GM12878 (cell line): ENCODE measurements around the gene TPRN. TPM values are rescaled to one million over a fixed set of nuclear protein-coding genes. Genes with fewer than 3 reads are reported as not detected.

Experiments
- ATAC-seq: fragments of 200-7000 bp; cut with Tn5 transposase; 3 replicates; pipeline ENCODE4 v1.9.1; 2020; ENCODE audit warnings: mild to moderate bottlenecking, moderate library complexity
- BruUV-seq: library from RNA; stranded (reverse); fragments of 400-500 nt; replicated peaks from 2 replicates; lab custom pipeline; 2021; lab: Mats Ljungman, UMichigan
- CTCF ChIA-PET: fragments of 300-600 bp; sonication (Branson Sonifier 250); formaldehyde crosslinking; extraction: SDS; loops from one replicate; lab custom pipeline; 2021; ENCODE audit warnings: inconsistent platforms; lab: Yijun Ruan, JAX
- POLR2A ChIA-PET: fragments of 350-600 bp; formaldehyde crosslinking; extraction: SDS; loops from one replicate; lab custom pipeline; 2021; ENCODE audit warnings: inconsistent platforms; lab: Charles Lee
- RAD21 ChIA-PET: fragments of 300-600 bp; sonication (Branson Sonifier 250); formaldehyde crosslinking; loops from one replicate; lab custom pipeline; 2023; ENCODE audit warnings: antibody characterized with exemption; ENCODE audit not compliant: unreplicated experiment; lab: Charles Lee
- SMC1A ChIA-PET: fragments of 300-600 bp; sonication (Branson Sonifier 250); formaldehyde crosslinking; loops from one replicate; lab custom pipeline; 2023; ENCODE audit not compliant: unreplicated experiment, uncharacterized antibody; lab: Charles Lee
- DNase-seq: peaks from one replicate; pipeline ENCODE4 v3.0.0-alpha.2; 2011; ENCODE audit warnings: low read depth, low spot score
- FAIRE-seq: peaks from 3 replicates; lab custom pipeline; 2011; peaks lifted over from hg19 to GRCh38; lab: Jason Lieb, UNC
- H2AFZ ChIP-seq: 2 replicates; pipeline ENCODE4 v1.6.0; 2011; ENCODE audit warnings: low read depth, low read length, control low read depth; ENCODE audit not compliant: control insufficient read depth
- H3K27ac ChIP-seq: 2 replicates; pipeline ENCODE4 v1.5.1; 2011; ENCODE audit warnings: control low read depth; ENCODE audit not compliant: control insufficient read depth, insufficient read depth
- H3K27me3 ChIP-seq, 2 experiments: replicated peaks in 1 of 2; 2 replicates each; pipeline versions ENCODE4 v1.6.0 to v1.6.1; 2011; ENCODE audit warnings: low read length in 1 of 2; ENCODE audit not compliant: control insufficient read depth in 2 of 2, insufficient read depth in 2 of 2
- H3K36me3 ChIP-seq, 2 experiments: 2 replicates each; pipeline ENCODE4 v1.5.1; 2011; ENCODE audit warnings: low read length in 1 of 2; ENCODE audit not compliant: control insufficient read depth in 2 of 2, insufficient read depth in 2 of 2
- H3K4me1 ChIP-seq: 2 replicates; pipeline ENCODE4 v1.6.1; 2011; ENCODE audit warnings: mild to moderate bottlenecking, low read length, moderate library complexity, mixed read lengths; ENCODE audit not compliant: control insufficient read depth, insufficient read depth
- H3K4me2 ChIP-seq: 2 replicates; pipeline ENCODE4 v1.6.0; 2011; ENCODE audit warnings: control low read depth; ENCODE audit not compliant: control insufficient read depth, insufficient read depth
- H3K4me3 ChIP-seq: fragments of 200-600 bp; sonication (generic); 2 replicates; pipeline ENCODE4 v1.5.1; 2016
- H3K79me2 ChIP-seq: 2 replicates; pipeline ENCODE4 v1.6.0; 2011; ENCODE audit warnings: low read length; ENCODE audit not compliant: control insufficient read depth, insufficient read depth
- H3K9ac ChIP-seq: 2 replicates; pipeline ENCODE4 v1.8.0; 2011; ENCODE audit warnings: low read length, control low read depth, mixed read lengths; ENCODE audit not compliant: control insufficient read depth, insufficient read depth
- H3K9me3 ChIP-seq: replicated peaks from 3 replicates; pipeline ENCODE4 v1.5.1; 2011; ENCODE audit warnings: mild to moderate bottlenecking, low read length; ENCODE audit not compliant: control insufficient read depth, insufficient read depth
- H4K20me1 ChIP-seq: 2 replicates; pipeline ENCODE4 v1.6.0; 2011; ENCODE audit not compliant: control insufficient read depth, insufficient read depth
- ATF2 ChIP-seq: IDR thresholded peaks from 2 replicates; pipeline ENCODE4 v1.6.1; 2012; ENCODE audit warnings: low read length, inconsistent platforms
- BACH1 ChIP-seq: fragments of 450-650 bp; IDR thresholded peaks from 2 replicates; pipeline ENCODE4 v1.6.1; 2017; ENCODE audit warnings: mild to moderate bottlenecking, borderline replicate concordance
- BMI1 ChIP-seq: fragments of 450-650 bp; IDR thresholded peaks from 2 replicates; pipeline ENCODE4 v1.6.1; 2016; ENCODE audit warnings: mild to moderate bottlenecking, moderate library complexity, borderline replicate concordance
- ETV6 ChIP-seq, 2 experiments: fragments of 450-650 bp in 1 of 2; IDR thresholded peaks in 1 of 2; conservative IDR thresholded peaks in 1 of 2; 2 replicates each; pipeline ENCODE4 v1.6.1; 2014; ENCODE audit warnings: antibody characterized with exemption in 1 of 2, borderline replicate concordance in 1 of 2, low read depth in 1 of 2, mild to moderate bottlenecking in 1 of 2, moderate library complexity in 1 of 2
- EZH2 ChIP-seq: IDR thresholded peaks from 2 replicates; pipeline ENCODE4 v1.6.1; 2012; ENCODE audit warnings: low read depth, mild to moderate bottlenecking, control low read depth, inconsistent platforms, low read length, borderline replicate concordance; ENCODE audit not compliant: control insufficient read depth
- GABPA ChIP-seq: IDR thresholded peaks from 2 replicates; pipeline ENCODE4 v1.6.1; 2014; ENCODE audit warnings: antibody characterized with exemption, low read depth, mild to moderate bottlenecking, inconsistent platforms
- IKZF1 ChIP-seq: fragments of 450-650 bp; conservative IDR thresholded peaks from 2 replicates; pipeline ENCODE4 v1.6.1; 2017; ENCODE audit warnings: antibody characterized with exemption, mild to moderate bottlenecking
- KAT2A ChIP-seq: conservative IDR thresholded peaks from 2 replicates; pipeline ENCODE4 v1.6.1; 2011; ENCODE audit warnings: low read depth, low read length; ENCODE audit not compliant: control insufficient read depth
- LARP7 ChIP-seq: fragments of 450-650 bp; IDR thresholded peaks from 2 replicates; pipeline ENCODE4 v1.6.1; 2017; ENCODE audit warnings: mild to moderate bottlenecking
- NBN ChIP-seq: fragments of 450-650 bp; IDR thresholded peaks from 2 replicates; pipeline ENCODE4 v1.6.1; 2016
- NR2C1 ChIP-seq: fragments of 450-650 bp; IDR thresholded peaks from 2 replicates; pipeline ENCODE4 v1.6.1; 2017; ENCODE audit warnings: antibody characterized with exemption, mild to moderate bottlenecking, moderate library complexity
- RAD21 ChIP-seq: IDR thresholded peaks from 2 replicates; pipeline ENCODE4 v1.6.1; 2011; ENCODE audit warnings: mild to moderate bottlenecking, low read depth, low read length, moderate library complexity; ENCODE audit not compliant: insufficient read depth
- SIX5 ChIP-seq: IDR thresholded peaks from 2 replicates; pipeline ENCODE4 v1.6.1; 2011; ENCODE audit warnings: mild to moderate bottlenecking, low read depth, low read length, moderate library complexity; ENCODE audit not compliant: severe bottlenecking
- SRF ChIP-seq, 2 experiments: IDR thresholded peaks; 2 replicates each; pipeline ENCODE4 v1.6.1; 2011; ENCODE audit warnings: low read depth in 2 of 2, low read length in 2 of 2, mild to moderate bottlenecking in 1 of 2, moderate library complexity in 1 of 2
- STAT1 ChIP-seq: fragments of 450-650 bp; conservative IDR thresholded peaks from 2 replicates; pipeline ENCODE4 v1.6.1; 2014; ENCODE audit warnings: antibody characterized with exemption, mild to moderate bottlenecking
- ZBED1 ChIP-seq: IDR thresholded peaks from 2 replicates; pipeline ENCODE4 v1.6.1; 2016; ENCODE audit warnings: borderline replicate concordance
- ZNF384 ChIP-seq: IDR thresholded peaks from 2 replicates; pipeline ENCODE4 v1.6.1; 2012; ENCODE audit warnings: low read depth, mild to moderate bottlenecking, low read length, improper control_type of control experiment, borderline replicate concordance
- WGBS: methylation state at CpG from one replicate; pipeline ENCODE4 v1.1.6; 2016; ENCODE audit warnings: low lambda C conversion rate; ENCODE audit not compliant: insufficient replicate concordance, insufficient coverage; ENCODE audit errors: missing lambda C conversion rate; 5-methylcytosine and 5-hydroxymethylcytosine counted together
- in situ Hi-C: fragments of 300-500 bp; cut with MboI; formaldehyde crosslinking; loops from 9 replicates; pipeline ENCODE4 v1.14.3; 2018; ENCODE audit warnings: mixed read lengths
- intact Hi-C: fragments of 100-400 bp; cut with micrococcal nuclease; formaldehyde crosslinking; loops from one replicate; pipeline ENCODE4 v1.14.2; 2022; ENCODE audit not compliant: unreplicated experiment
- polyA plus RNA-seq, 11 experiments: library from polyadenylated mRNA; depleted of rRNA in 4 of 11; unstranded in 6 of 11; stranded (reverse) in 5 of 11; fragments of >200 nt; fragmentation: Nextera tagmentation in 4 of 11; fragmentation: Illumina TruSeq in 1 of 11; extraction: Ambion mirVana in 4 of 11; extraction: Trizol in 1 of 11; gene quantifications; 1 replicate in 1 of 11; 2 replicates in 10 of 11; pipeline versions ENCODE4 v1.2.1 to v1.2.3, GENCODE V29; 2011 to 2016; ENCODE audit warnings: inconsistent platforms in 2 of 11, missing spikeins in 2 of 11, low read depth in 1 of 11
- total RNA-seq, 4 experiments: library from RNA; depleted of rRNA in 3 of 4; stranded (reverse); fragments of >200 nt in 3 of 4; fragmentation: Illumina TruSeq in 1 of 4; extraction: Trizol in 1 of 4; gene quantifications; 2 replicates each; pipeline versions ENCODE4 v1.2.1 to v1.2.3, GENCODE V29; 2013 to 2021
- TF ChIP-seq, protein P1 (sequence below): fragments of 450-650 bp; IDR thresholded peaks from 2 replicates; pipeline ENCODE4 v1.6.1; 2017; ENCODE audit warnings: antibody characterized with exemption, mild to moderate bottlenecking, moderate library complexity

TPRN gene
- total and polyA plus RNA-seq, 10 of the 15 experiments (the other 5 are each of a cell fraction or from before 2014, with no cell fraction given) = 0.18 to 19.5 (median 3.1) TPM

DNA sequence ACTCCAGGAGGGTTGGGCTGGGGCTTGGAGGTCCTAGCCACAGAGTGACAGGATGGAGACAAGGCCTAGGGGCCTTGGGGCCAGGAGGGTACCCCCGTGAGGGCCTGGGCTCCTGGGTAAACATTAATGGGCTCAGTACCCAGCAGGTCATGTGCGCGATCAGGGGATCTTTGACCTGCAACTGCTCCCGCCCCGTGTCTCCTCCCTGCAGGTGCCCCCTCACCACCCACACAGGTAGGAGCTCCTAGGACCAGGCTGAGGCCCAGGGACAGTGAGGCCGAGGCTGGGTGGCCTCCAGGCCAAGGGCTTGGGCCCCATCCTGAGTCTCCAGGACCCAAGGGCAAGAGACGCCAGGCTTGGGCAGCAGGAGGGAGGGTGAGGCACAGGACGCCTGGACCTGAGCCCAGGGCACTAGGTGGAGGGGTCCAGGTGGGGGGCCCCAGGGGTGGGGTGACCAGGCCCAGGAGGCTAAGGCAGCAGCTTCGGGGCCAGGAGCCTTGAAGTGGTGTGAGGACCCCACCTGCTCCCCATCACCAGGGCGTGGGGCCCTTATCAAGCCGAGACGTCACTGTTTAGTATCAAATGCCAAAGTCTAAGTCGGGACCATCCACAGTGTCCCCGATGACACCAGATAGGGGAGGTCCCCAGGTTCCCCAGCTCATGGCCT, 30.3 kb upstream of the TPRN start, which contains the start of gene SLC34A3:
Gene SLC34A3, plus strand, starts transcription at position 197 of the 667 bp plus-strand sequence. CDS start 802 bp downstream, outside the sequence.
- BruUV-seq = no TSS peak
- in situ Hi-C loops (no loop called here), intact Hi-C loops (no loop called here)
- Histone ChIP-seq H3K9ac (no peak within 1 kb of the TSS), H3K27me3 (no peaks in the 10 kb centered on the region), H3K4me1 (peaks cover 2% of the 10 kb centered on the region; the same call in 1 of the 2 replicates), H2AFZ (no peak within 1 kb of the TSS), H3K27ac (no peak within 1 kb of the TSS), H3K9me3 (no peaks in the 10 kb centered on the region), H4K20me1 (no peaks in the 10 kb centered on the region), H3K4me2 (no peak within 1 kb of the TSS), H3K36me3 (no peaks in the 10 kb centered on the region), H3K4me3 (no peak within 1 kb of the TSS), H3K79me2 (no peaks in the 10 kb centered on the region)
- ChIA-PET RAD21 (no interaction called here), POLR2A (interaction anchor here (1.2 kb wide), 1 partner anchor 10 kb away, joined by 3 read pairs; the partner anchor contains the start of gene TUBB4B), SMC1A (no interaction called here), CTCF (interaction anchor here (1.2 kb wide), 1 partner anchor 111 kb away, joined by 4 read pairs; no protein-coding TSS in a partner anchor)
- no peak for FAIRE-seq
- TF ChIP-seq NR2C1 (no peak), ATF2 (no peak), NBN (no peak), EZH2 (no peak), STAT1 (no peak), RAD21 (no peak), KAT2A (no peak), ZBED1 (no peak), LARP7 (no peak), SIX5 (no peak), SRF (IDR thresholded peaks at IDR 0.05; ENCODE audit: low read depth in 2 of 2, low read length in 2 of 2) (no peak), ETV6 (conservative IDR thresholded peaks at IDR 0.05 in 1 of 2, IDR thresholded peaks at IDR 0.05 in 1 of 2; ENCODE audit: borderline replicate concordance in 1 of 2, low read depth in 1 of 2) (no peak), BACH1 (no peak), IKZF1 (no peak), ZNF384 (no peak), BMI1 (no peak), GABPA (no peak)
- TF ChIP-seq, protein P1, sequence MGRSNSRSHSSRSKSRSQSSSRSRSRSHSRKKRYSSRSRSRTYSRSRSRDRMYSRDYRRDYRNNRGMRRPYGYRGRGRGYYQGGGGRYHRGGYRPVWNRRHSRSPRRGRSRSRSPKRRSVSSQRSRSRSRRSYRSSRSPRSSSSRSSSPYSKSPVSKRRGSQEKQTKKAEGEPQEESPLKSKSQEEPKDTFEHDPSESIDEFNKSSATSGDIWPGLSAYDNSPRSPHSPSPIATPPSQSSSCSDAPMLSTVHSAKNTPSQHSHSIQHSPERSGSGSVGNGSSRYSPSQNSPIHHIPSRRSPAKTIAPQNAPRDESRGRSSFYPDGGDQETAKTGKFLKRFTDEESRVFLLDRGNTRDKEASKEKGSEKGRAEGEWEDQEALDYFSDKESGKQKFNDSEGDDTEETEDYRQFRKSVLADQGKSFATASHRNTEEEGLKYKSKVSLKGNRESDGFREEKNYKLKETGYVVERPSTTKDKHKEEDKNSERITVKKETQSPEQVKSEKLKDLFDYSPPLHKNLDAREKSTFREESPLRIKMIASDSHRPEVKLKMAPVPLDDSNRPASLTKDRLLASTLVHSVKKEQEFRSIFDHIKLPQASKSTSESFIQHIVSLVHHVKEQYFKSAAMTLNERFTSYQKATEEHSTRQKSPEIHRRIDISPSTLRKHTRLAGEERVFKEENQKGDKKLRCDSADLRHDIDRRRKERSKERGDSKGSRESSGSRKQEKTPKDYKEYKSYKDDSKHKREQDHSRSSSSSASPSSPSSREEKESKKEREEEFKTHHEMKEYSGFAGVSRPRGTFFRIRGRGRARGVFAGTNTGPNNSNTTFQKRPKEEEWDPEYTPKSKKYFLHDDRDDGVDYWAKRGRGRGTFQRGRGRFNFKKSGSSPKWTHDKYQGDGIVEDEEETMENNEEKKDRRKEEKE = no peak
- WGBS = 21% methylated on average over 14 of the region's 14 CpGs
- no peak for ATAC-seq
- DNase-seq = no peak
